ENCODE results near the gene S100A11. TPM values are rescaled to one million over a fixed set of nuclear protein-coding genes. Genes with fewer than 3 reads are reported as not detected.

S100A11 gene
- total and polyA plus RNA-seq, 9 of the 15 experiments (the other 6 are each of a cell fraction or from before 2014, with no cell fraction given) = 131 to 808 (median 235) TPM

DNA sequence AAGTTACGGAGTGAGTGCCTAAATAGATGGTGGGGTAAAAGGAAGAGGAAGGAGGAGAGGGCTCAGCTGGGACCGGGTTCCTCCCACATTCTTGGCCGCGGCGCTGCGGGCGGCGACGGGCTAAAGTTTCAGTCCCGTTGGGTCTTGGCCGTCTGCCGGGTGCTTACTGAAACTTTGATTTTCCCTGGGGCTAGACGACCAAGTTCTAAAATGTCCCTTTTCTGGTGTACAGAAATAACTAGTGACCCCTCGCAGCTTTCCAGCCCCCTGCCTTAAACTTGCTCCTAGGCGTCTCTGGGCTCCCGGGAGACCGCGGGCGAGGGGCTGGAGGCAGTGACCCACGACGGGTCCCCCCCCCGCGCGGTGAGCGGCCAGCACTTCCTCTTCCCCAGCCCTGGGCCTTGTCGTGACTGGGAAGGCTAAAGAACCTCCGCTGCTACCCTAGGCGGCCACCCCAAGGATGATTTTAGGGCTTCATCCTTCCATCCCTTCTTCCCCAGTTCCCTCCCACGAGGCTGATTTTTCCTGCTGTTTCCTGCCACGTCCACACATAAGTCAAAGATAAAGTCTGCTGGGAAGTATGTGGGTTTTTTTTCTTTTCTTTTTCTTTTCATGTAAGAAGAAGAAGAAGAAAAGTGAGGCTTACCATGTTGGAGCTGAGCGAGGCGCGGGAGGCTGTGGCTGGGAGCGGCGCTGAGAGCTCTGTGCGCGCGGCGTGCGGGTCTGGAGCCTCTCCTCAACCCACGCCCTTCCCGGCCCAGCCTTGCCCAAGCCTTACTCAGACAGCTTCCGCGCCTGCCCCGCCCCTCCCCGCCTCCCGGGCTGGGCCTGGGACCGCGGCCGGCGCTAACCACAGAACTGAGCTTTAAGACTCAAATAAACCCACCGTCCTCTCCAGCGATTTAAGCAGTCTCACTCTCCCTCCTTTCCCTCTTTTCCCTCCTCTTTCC, at the start of gene S100A11 (continued):
- TF ChIP-seq NR2F6 (CRISPR knock-in tag; IDR thresholded peaks at IDR 0.05) (no peak), LCOR (CRISPR knock-in tag; IDR thresholded peaks at IDR 0.05) (no peak), ZNF507 (tag; conservative IDR thresholded peaks at IDR 0.05) (no peak), ZNF263 (CRISPR knock-in tag; IDR thresholded peaks at IDR 0.05; ENCODE audit: borderline replicate concordance) (no peak), ESRRA (IDR thresholded peaks at IDR 0.05; ENCODE audit: borderline replicate concordance, low read depth) (peak; percentile 68; the same call in 1 of the 2 replicates), CBX1 (IDR thresholded peaks at IDR 0.05; ENCODE audit: low read depth) (no peak), ZNF124 (CRISPR knock-in tag; IDR thresholded peaks at IDR 0.05) (no peak), TOE1 (IDR thresholded peaks at IDR 0.05; ENCODE audit: borderline replicate concordance) (0 out of 2 replicates have a peak, but pooled peaks have one; percentile 63), TOE1 (CRISPR knock-in tag; IDR thresholded peaks at IDR 0.05; ENCODE audit: borderline replicate concordance, low read depth) (no peak), MYC (IDR thresholded peaks at IDR 0.05; ENCODE audit: low read depth, low read length) (peak; percentile 79), MYC (CRISPR knock-in tag; IDR thresholded peaks at IDR 0.05; ENCODE audit: borderline replicate concordance, low read depth) (no peak; the same call in 1 of the 2 replicates), ZNF589 (CRISPR knock-in tag; IDR thresholded peaks at IDR 0.05; ENCODE audit: low read depth) (no peak; the same call in 1 of the 2 replicates)
- TF ChIP-seq, protein P1, sequence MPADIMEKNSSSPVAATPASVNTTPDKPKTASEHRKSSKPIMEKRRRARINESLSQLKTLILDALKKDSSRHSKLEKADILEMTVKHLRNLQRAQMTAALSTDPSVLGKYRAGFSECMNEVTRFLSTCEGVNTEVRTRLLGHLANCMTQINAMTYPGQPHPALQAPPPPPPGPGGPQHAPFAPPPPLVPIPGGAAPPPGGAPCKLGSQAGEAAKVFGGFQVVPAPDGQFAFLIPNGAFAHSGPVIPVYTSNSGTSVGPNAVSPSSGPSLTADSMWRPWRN (IDR thresholded peaks at IDR 0.05; ENCODE audit: low read depth) = no peak
- TF ChIP-seq, protein P2, sequence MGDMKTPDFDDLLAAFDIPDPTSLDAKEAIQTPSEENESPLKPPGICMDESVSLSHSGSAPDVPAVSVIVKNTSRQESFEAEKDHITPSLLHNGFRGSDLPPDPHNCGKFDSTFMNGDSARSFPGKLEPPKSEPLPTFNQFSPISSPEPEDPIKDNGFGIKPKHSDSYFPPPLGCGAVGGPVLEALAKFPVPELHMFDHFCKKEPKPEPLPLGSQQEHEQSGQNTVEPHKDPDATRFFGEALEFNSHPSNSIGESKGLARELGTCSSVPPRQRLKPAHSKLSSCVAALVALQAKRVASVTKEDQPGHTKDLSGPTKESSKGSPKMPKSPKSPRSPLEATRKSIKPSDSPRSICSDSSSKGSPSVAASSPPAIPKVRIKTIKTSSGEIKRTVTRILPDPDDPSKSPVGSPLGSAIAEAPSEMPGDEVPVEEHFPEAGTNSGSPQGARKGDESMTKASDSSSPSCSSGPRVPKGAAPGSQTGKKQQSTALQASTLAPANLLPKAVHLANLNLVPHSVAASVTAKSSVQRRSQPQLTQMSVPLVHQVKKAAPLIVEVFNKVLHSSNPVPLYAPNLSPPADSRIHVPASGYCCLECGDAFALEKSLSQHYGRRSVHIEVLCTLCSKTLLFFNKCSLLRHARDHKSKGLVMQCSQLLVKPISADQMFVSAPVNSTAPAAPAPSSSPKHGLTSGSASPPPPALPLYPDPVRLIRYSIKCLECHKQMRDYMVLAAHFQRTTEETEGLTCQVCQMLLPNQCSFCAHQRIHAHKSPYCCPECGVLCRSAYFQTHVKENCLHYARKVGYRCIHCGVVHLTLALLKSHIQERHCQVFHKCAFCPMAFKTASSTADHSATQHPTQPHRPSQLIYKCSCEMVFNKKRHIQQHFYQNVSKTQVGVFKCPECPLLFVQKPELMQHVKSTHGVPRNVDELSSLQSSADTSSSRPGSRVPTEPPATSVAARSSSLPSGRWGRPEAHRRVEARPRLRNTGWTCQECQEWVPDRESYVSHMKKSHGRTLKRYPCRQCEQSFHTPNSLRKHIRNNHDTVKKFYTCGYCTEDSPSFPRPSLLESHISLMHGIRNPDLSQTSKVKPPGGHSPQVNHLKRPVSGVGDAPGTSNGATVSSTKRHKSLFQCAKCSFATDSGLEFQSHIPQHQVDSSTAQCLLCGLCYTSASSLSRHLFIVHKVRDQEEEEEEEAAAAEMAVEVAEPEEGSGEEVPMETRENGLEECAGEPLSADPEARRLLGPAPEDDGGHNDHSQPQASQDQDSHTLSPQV (IDR thresholded peaks at IDR 0.05) = no peak
- TF ChIP-seq, protein P3, sequence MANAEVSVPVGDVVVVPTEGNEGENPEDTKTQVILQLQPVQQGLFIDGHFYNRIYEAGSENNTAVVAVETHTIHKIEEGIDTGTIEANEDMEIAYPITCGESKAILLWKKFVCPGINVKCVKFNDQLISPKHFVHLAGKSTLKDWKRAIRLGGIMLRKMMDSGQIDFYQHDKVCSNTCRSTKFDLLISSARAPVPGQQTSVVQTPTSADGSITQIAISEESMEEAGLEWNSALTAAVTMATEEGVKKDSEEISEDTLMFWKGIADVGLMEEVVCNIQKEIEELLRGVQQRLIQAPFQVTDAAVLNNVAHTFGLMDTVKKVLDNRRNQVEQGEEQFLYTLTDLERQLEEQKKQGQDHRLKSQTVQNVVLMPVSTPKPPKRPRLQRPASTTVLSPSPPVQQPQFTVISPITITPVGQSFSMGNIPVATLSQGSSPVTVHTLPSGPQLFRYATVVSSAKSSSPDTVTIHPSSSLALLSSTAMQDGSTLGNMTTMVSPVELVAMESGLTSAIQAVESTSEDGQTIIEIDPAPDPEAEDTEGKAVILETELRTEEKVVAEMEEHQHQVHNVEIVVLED (CRISPR knock-in tag; IDR thresholded peaks at IDR 0.05) = no peak
- TF ChIP-seq, protein P4, sequence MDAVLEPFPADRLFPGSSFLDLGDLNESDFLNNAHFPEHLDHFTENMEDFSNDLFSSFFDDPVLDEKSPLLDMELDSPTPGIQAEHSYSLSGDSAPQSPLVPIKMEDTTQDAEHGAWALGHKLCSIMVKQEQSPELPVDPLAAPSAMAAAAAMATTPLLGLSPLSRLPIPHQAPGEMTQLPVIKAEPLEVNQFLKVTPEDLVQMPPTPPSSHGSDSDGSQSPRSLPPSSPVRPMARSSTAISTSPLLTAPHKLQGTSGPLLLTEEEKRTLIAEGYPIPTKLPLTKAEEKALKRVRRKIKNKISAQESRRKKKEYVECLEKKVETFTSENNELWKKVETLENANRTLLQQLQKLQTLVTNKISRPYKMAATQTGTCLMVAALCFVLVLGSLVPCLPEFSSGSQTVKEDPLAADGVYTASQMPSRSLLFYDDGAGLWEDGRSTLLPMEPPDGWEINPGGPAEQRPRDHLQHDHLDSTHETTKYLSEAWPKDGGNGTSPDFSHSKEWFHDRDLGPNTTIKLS (IDR thresholded peaks at IDR 0.05; ENCODE audit: borderline replicate concordance, low read depth) = peak; percentile 81
- TF ChIP-seq, protein P5, sequence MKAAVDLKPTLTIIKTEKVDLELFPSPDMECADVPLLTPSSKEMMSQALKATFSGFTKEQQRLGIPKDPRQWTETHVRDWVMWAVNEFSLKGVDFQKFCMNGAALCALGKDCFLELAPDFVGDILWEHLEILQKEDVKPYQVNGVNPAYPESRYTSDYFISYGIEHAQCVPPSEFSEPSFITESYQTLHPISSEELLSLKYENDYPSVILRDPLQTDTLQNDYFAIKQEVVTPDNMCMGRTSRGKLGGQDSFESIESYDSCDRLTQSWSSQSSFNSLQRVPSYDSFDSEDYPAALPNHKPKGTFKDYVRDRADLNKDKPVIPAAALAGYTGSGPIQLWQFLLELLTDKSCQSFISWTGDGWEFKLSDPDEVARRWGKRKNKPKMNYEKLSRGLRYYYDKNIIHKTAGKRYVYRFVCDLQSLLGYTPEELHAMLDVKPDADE (conservative IDR thresholded peaks at IDR 0.05; ENCODE audit: control insufficient read depth, low read depth, low read length) = 0 out of 2 replicates have a peak, but pooled peaks have one; percentile 30
